HG02588 (cell line): ENCODE data around the gene C9orf78.

ENCODE experiments used
- ATAC-seq: cut with Tn5 transposase; IDR thresholded peaks from one replicate; pipeline ENCODE4 v1.9.1; 2021; ENCODE audit warnings: mild to moderate bottlenecking, moderate library complexity; ENCODE audit not compliant: unreplicated experiment

The C9orf78 gene

GRCh38 chr9:129845373-129845772 lies 10.3 kb upstream of the C9orf78 start:
- ATAC-seq: no peak

DNA sequence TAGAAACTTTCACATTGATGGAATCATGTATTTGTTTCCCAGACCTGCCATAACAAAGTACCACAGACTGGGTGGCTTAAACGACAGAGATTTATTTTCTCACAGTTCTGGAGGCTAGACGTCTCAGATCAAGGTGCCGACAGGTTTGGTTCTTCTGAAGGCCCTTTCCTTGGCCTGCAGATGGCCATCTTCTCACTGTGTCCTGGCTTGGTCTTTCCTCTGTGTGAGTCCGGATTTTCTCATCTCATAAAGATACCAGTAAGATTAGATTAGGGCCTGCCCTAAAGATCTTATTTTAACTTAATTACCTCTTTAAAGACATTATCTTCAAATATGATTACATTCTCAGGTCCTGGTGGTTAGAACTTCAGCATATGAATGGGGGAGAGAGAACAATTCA lies 6.0 kb upstream of the C9orf78 start:
- ATAC-seq: no peak

- no peak for ATAC-seq
Observed at GRCh38 chr9:129840034-129840433, 5.0 kb upstream of the C9orf78 start.

DNA sequence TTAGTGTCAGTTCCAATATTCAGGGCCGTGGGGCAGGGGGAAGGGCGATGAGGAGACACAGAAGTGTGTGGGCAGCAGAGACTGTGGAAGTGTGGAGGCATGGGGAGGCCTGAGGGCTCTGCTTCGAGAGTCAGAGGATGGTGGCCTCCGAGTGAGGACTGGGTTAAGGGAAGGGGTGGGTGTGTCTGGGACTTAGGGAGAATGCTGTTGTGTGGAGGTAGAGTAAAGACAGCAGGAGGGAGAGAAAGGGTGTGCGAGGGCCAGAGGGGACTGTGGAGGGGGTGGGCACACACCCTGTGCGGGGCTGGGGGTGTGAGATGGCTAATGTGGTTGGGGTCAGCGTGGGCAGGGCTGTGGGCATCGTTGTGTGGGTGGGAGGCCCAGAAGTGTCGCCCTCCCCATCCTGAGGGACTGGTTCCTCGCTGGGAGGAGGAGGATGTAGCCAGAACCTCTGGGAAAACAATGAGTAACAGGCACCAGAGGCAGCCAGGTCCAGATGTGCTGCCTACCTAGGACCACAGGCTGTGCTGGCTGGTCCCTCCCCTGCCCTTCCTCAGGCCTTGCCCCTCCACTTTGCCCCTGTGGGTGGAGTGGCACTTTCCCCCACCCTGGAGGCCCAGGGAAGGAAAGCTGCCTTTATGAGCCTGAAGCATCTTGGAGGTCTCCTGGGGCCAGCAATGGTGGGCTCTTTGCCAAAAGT lies 4.4 kb upstream of the C9orf78 start:
- no peak for ATAC-seq

GRCh38 chr9:129838707-129839259 lies 3.7 kb upstream of the C9orf78 start:
- ATAC-seq: no peak

DNA sequence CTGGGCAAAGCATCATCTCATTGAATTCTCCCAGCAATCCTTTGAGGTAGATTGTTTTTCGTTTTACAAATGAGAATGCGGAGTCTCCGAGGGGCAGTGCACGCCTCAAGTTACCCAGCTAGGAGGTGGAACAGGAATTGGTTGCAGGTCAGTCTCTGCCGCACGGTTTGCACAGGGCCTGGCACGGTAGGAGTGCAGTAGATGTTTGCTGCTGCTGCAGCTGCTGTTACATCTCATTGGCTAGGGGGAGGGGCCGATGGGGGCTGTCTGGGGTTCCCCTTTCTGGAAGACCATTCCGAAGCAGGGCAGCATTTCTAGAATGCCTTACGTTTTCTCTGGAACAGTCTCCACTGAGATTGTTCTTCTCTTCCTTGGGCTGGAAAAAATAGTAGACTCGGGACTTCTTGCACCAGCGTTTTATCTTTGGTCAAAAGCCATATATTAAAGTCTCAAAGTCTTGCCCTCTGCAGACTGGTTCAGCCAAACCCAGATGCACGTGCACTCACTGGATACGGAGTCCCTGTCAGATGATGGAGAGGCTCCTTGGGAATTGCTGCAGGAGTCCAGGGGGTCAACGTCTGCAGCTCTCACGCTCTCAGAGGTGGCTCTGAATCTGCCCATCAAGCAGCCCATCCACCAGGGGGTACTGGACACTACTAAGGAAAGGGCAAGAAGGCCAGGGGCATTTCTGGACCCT lies 1.4 kb upstream of the C9orf78 start:
- ATAC-seq: no peak

- ATAC-seq: no peak
Observed at GRCh38 chr9:129835860-129836223, 767 bp upstream of the C9orf78 start.

GRCh38 chr9:129834489-129835127 lies 467 bp downstream of the C9orf78 start:
- peak; percentile 18 for ATAC-seq

DNA sequence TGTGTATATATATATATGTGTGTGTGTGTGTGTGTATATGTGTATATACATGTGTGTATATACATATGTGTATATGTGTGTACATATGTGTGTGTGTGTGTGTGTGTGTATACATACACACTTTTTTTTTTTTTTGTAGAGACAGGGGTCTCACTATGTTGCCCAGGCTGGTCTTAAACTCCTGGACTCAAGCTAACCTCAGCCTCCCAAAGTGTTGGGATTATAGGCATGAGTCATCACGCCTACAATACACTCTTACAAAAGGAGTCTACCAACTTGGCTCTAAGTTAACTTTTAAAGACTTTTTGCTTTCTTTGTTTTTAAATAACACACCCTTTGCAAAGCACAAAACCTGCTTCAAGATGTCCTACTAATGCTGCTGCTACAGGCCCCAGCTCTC lies 2.1 kb downstream of the C9orf78 start:
- ATAC-seq: no peak

DNA sequence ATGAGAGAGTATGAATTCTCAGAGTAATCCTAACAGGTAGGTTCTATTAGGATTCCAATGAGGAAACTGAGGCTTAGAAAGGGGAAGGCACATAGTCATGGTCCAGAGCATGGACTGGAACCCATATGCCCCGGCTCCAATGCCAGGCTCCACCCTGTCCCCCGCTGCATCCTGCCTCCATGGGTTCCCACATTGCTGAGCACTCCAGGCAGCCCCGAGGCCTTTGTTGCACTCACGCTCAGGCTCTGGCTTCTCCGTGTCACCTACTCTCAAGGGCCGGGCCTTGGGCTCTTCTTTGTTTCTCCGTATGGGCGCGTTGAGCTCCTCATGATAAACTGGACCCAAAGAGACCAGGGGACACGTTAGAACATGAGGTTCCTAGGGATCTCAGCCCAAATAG lies 6.1 kb downstream of the C9orf78 start:
- no peak for ATAC-seq

DNA sequence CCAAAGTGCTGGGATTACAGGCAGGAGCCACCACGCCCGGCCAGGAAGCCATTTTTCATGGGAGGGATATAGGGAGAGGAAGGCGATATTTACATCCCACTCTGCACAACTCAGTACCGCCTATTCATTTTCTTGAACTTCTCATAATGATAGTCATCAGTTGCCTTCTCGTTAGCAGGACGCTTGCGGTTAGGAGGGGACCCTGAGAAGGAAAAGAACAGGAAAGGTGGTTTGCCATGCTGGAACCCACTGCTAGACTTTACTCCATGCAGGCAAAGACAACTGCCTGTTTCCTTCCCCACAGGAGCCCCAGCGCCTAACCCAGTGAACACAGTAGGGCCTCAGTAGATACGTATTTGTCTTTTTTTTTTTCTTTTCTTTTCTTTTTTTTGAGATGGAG lies 7.0 kb downstream of the C9orf78 start:
- no peak for ATAC-seq

DNA sequence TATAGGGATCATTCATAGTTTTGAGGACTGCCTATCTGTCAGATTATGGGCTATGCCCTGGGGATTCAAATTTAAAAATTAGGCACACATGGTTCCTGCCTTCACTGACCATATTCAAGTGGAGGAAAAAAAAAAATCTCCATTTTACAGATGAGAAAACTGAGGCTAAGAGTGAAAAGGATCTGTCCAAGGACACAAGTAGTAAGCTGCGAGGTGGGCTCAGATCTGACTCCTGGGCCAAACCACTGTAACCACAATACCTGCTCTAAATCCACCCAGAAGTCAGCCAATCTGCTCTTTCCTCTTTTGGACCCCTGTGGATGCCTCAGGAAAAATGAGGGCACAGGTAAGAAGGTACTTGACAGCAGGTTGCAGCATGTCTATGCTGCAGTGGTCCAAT lies 8.3 kb downstream of the C9orf78 start:
- ATAC-seq: no peak

- no peak for ATAC-seq
Observed at GRCh38 chr9:129826344-129826743, 8.7 kb downstream of the C9orf78 start.

DNA sequence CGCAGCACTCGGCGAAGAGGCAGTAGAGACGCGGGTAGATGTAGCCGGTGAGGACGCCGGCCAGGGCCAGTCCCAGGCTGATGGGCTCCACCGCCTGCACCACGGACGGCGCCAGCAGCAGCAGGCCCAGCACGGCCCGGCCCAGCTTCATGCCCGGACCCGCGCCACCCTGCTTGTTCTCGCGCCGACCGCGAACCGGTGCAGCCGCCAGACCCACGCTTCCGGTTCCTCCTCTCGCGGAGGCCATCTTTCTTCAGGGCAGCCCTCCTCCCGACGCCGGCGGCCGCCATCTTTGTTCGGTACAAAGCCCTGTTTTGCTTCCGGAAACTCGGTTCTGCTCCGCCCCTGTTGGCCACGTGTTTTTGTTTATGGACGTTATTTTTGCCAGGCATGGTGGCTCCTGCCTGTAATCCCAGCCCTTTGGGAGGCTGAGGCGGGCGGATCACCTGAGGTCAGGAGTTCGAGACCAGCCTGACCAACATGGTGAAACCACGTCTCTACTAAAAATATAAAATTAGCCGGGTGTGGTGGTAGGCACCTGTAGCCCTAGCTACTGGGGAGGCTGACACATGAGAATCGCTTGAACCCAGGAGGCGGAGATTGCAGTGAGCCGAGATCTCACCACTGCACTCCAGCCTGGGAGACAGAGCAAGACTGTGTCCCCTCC lies 11.0 kb downstream of the C9orf78 start, which contains the start of gene TOR1A:
TOR1A (minus strand) TSS at position 202 of the 667 bp plus-strand sequence; CDS start at position 151, 51 bp downstream.
- peak; percentile 93 for ATAC-seq

- no peak for ATAC-seq
Observed at GRCh38 chr9:129823542-129823934, 11.5 kb downstream of the C9orf78 start.

DNA sequence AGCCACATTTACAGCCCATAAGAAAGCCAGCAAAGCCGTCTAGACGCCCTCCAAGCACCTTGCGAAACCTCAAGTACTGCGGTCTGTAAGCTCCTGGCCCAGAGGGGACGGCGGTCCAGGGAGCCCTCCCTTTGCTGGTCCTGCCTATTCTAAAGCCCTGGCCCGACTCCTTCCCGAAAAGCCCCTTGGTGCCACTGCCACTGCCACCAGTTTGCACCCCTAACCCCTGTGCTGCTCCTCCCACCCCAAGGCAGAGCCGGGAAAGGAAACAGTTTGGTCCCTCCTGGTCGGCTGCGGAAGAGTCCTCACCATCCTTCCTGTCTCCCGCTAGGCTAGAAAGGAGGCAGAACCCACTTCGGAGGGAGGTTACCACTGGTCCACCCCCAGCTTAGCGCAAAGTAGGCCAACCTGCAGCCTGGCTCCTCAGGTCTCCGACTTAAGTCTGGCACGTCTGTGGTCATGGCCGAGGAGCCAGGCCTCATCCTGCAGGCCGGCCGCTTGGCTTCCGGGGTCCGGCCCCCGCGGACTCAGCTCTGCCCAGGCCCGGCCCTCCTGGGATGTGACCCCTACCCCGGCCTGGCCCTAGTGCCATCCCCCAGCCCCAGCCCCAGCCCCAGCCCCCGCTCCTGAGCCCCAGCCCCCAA lies 12.1 kb downstream of the C9orf78 start:
- ATAC-seq: no peak

- no peak for ATAC-seq
Observed at GRCh38 chr9:129816501-129817435, 18.3 kb downstream of the C9orf78 start.

DNA sequence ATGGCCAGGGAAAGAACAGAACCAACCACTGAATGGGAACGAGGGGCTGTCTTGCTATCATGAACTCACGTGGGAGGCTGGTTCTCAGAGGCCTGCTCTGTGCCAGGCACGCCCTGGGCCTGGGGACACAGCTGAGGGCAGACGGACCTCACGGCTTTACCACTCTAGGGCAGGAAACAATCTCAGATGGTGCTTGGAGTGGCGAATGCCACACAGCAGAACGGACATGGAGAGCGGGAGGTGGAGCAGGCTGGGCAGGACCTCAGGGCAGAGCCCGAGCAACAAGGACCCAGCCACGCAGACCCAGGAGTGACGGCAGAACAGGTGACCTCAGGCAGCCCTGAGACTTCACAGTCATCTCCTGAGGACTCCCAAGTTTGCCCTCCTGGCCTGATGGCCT lies 19.8 kb downstream of the C9orf78 start:
- no peak for ATAC-seq

GRCh38 chr9:129814432-129815223 lies 20.4 kb downstream of the C9orf78 start:
- no peak for ATAC-seq
